Activated CD8-positive, alpha-beta T cell treated with anti-CD3 and anti-CD28 coated beads for 36 hours (primary cell): ENCODE data around the gene RALY. TPM values are rescaled to one million over a fixed set of nuclear protein-coding genes. Genes with fewer than 3 reads are reported as not detected.

ENCODE experiments used
- ATAC-seq: fragments of 200-7000 bp; cut with Tn5 transposase; one replicate; pipeline ENCODE4 v1.10.0; 2021; ENCODE audit warnings: mild to moderate bottlenecking, moderate library complexity
- CTCF ChIA-PET: fragments of 350-600 bp; sonication (Branson Sonifier 250); formaldehyde crosslinking; loops from one replicate; lab custom pipeline; 2021; ENCODE audit warnings: antibody characterized with exemption; lab: Charles Lee
- POLR2A ChIA-PET: fragments of 350-600 bp; sonication (Branson Sonifier 250); formaldehyde crosslinking; loops from one replicate; lab custom pipeline; 2021; ENCODE audit warnings: antibody characterized with exemption; lab: Charles Lee
- DNase-seq: peaks from one replicate; pipeline ENCODE4 v3.0.0-alpha.2; 2020
- H3K27ac Mint-ChIP-seq: one replicate; pipeline ENCODE4 v1.8.0; 2021; ENCODE audit warnings: mild to moderate bottlenecking, mixed read lengths
- H3K27me3 Mint-ChIP-seq: one replicate; pipeline ENCODE4 v1.8.0; 2021; ENCODE audit warnings: mixed read lengths
- H3K36me3 Mint-ChIP-seq: one replicate; pipeline ENCODE4 v1.8.0; 2021; ENCODE audit warnings: low read depth, mixed read lengths
- H3K4me1 Mint-ChIP-seq: one replicate; pipeline ENCODE4 v1.8.0; 2021; ENCODE audit warnings: low read depth, mixed read lengths
- H3K4me3 Mint-ChIP-seq: one replicate; pipeline ENCODE4 v1.8.0; 2021; ENCODE audit warnings: mild to moderate bottlenecking, moderate library complexity, mixed read lengths
- H3K9me3 Mint-ChIP-seq: one replicate; pipeline ENCODE4 v1.8.0; 2021; ENCODE audit warnings: mixed read lengths
- intact Hi-C: fragments of 100-400 bp; cut with micrococcal nuclease; formaldehyde crosslinking; loops from one replicate; pipeline ENCODE4 v1.10.0; 2022
- total RNA-seq, 2 experiments: library from RNA; stranded (reverse); gene quantifications; one replicate each; pipeline ENCODE4 v1.2.3, GENCODE V29; 2021
- TF ChIP-seq, protein P1 (sequence below): fragments of 200-600 bp; IDR thresholded peaks from one replicate; pipeline ENCODE4 v1.8.0; 2022; ENCODE audit warnings: antibody characterized with exemption, mild to moderate bottlenecking

The RALY gene
- total RNA-seq, 2 experiments from 2014 or later = 151 to 153 TPM

DNA sequence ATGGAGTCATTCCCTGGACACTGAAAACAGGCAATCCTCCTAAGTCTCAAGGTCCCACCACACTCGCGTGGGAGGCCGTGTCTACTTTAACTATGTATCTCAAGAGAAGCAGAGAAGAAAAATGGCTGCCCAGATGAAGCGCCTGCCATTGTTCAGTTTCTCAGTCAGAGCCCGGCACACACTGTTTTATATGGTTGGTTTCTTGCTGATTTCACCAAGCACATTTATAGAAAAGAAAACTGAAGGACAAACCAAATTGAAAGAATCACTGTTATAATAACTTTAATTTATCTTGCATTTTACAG is 95.4 kb downstream of the RALY start:
- H3K36me3 Mint-ChIP-seq = peaks cover 69% of the 10 kb centered on the region
- peak overlapping the region; percentile 71 for H3K27ac Mint-ChIP-seq
- H3K4me3 Mint-ChIP-seq = no peak overlapping the region
- POLR2A ChIA-PET = interaction anchor here (5.4 kb wide), 1 partner anchor 15 kb away, joined by 22 read pairs; no protein-coding TSS in a partner anchor
- intact Hi-C loops = no loop called here
- peaks cover 21% of the 10 kb centered on the region for H3K4me1 Mint-ChIP-seq
- no peak for ATAC-seq
- no peak for DNase-seq
- H3K9me3 Mint-ChIP-seq = no peaks in the 10 kb centered on the region
- no peaks in the 10 kb centered on the region for H3K27me3 Mint-ChIP-seq
- TF ChIP-seq, protein P1, sequence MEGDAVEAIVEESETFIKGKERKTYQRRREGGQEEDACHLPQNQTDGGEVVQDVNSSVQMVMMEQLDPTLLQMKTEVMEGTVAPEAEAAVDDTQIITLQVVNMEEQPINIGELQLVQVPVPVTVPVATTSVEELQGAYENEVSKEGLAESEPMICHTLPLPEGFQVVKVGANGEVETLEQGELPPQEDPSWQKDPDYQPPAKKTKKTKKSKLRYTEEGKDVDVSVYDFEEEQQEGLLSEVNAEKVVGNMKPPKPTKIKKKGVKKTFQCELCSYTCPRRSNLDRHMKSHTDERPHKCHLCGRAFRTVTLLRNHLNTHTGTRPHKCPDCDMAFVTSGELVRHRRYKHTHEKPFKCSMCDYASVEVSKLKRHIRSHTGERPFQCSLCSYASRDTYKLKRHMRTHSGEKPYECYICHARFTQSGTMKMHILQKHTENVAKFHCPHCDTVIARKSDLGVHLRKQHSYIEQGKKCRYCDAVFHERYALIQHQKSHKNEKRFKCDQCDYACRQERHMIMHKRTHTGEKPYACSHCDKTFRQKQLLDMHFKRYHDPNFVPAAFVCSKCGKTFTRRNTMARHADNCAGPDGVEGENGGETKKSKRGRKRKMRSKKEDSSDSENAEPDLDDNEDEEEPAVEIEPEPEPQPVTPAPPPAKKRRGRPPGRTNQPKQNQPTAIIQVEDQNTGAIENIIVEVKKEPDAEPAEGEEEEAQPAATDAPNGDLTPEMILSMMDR = no peak
- CTCF ChIA-PET = no interaction called here

DNA sequence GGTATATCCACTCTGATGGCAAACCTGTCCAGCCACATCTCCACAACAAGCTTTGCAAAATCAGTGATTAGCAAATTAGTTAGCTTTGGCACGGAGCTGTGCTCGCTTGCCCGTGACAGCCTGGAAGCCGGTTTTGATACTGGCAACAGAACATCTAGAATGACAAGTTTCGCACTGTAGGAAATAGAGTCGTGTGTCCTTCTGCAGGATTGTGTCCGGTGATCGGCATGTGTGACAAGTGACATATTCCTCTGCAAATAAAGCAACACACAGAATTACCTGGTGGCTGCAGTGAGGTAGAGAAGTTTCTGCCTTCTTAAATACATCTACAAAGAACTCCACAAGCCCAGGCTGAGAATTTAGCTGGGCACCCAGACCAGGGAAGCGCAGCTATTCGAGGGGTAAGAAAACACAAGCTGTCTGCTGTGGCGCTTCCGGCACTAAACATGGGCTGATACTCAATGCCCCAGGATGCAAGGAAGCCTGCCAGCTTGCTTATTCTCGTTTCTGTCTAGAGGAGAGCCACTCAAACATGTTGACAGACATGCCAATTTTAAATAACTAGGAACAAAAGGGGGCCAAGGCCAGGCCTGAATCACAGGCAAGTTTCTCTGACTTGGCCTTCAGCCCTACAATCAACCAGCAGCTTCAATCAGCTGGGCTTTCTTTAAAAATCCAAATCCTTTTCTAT is 96.1 kb downstream of the RALY start:
- Mint-ChIP-seq H3K36me3 (peaks cover 71% of the 10 kb centered on the region), H3K27me3 (no peaks in the 10 kb centered on the region), H3K4me1 (peaks cover 21% of the 10 kb centered on the region), H3K27ac (no peak overlapping the region), H3K4me3 (no peak overlapping the region), H3K9me3 (no peaks in the 10 kb centered on the region)
- DNase-seq (no peak), ATAC-seq (no peak)
- TF ChIP-seq, protein P1 = no peak
- intact Hi-C loops = no loop called here
- ChIA-PET CTCF (interaction anchor here (0.9 to 1.0 kb wide), 2 partner anchors 11 to 155 kb away, joined by 3 to 5 read pairs; no protein-coding TSS in a partner anchor), POLR2A (interaction anchor here (5.4 kb wide), 1 partner anchor 14 kb away, joined by 22 read pairs; no protein-coding TSS in a partner anchor)

DNA sequence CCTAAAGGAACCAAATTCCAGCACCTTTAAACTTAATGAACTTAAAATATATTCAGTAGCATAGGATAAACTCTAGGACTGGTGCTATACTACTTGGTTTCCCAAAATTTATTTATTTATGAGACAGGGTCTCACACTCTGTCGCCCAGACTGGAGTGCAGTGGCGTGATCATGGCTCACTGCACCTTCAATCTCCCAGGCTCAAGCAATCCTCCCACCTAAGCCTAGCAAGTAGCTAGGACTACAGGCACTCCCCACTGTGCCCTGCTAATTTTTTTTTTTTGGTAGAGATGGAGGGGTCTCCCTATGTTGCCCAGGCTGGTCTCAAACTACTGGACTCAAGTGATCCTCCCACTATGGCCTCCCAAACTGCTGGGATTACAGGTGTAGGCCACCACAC is 96.9 kb downstream of the RALY start:
- TF ChIP-seq, protein P1 = no peak
- DNase-seq (no peak), ATAC-seq (no peak)
- H3K27ac Mint-ChIP-seq = no peak overlapping the region
- H3K4me1 Mint-ChIP-seq = peaks cover 21% of the 10 kb centered on the region
- no peaks in the 10 kb centered on the region for H3K27me3 Mint-ChIP-seq
- ChIA-PET CTCF (interaction anchor here (0.9 to 1.0 kb wide), 2 partner anchors 10 to 156 kb away, joined by 3 to 5 read pairs; no protein-coding TSS in a partner anchor), POLR2A (interaction anchor here (5.4 kb wide), 1 partner anchor 14 kb away, joined by 22 read pairs; no protein-coding TSS in a partner anchor)
- peaks cover 71% of the 10 kb centered on the region for H3K36me3 Mint-ChIP-seq
- H3K9me3 Mint-ChIP-seq = no peaks in the 10 kb centered on the region
- no peak overlapping the region for H3K4me3 Mint-ChIP-seq
- intact Hi-C loops = no loop called here

DNA sequence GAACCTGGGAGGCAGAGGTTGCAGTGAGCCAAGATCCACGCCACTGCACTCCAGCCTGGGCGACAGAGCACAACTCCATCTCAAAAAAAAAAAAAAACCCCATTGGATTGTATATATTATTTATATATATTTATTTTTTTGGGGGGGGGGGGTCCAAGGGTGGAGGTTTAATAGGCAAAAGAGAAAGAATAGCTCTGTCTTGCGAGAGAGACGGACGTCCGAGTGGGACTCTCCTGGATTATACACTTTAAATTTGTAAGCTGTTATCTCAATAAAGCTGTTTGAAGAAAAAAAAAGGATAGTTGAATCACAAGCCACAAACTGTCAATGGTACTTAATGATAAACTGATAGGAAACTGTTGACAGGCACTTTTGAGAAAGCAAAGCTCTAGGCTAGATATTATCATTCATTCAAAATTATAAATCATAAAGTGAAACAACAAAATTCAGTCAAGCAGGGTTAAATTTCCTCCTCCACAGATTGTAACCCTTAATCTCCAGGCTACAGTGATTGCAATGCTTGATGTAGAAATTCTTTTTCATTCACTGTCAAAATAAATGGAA is 98.0 kb downstream of the RALY start:
- H3K9me3 Mint-ChIP-seq = no peaks in the 10 kb centered on the region
- no peak overlapping the region for H3K4me3 Mint-ChIP-seq
- no peak for DNase-seq
- ChIA-PET POLR2A (interaction anchor here (0.6 to 5.4 kb wide), 5 partner anchors 9 to 39 kb away, joined by 3 to 22 read pairs (median 4); partner anchors contain the start of gene EIF2S2), CTCF (interaction anchor here (0.7 to 0.9 kb wide), 2 partner anchors 22 to 50 kb away, joined by 3 to 6 read pairs; no protein-coding TSS in a partner anchor)
- H3K27me3 Mint-ChIP-seq = no peaks in the 10 kb centered on the region
- ATAC-seq = no peak
- intact Hi-C loops = no loop called here
- H3K4me1 Mint-ChIP-seq = peaks cover 25% of the 10 kb centered on the region
- H3K27ac Mint-ChIP-seq = peak overlapping the region; percentile 25
- TF ChIP-seq, protein P1 = no peak
- peaks cover 80% of the 10 kb centered on the region for H3K36me3 Mint-ChIP-seq

DNA sequence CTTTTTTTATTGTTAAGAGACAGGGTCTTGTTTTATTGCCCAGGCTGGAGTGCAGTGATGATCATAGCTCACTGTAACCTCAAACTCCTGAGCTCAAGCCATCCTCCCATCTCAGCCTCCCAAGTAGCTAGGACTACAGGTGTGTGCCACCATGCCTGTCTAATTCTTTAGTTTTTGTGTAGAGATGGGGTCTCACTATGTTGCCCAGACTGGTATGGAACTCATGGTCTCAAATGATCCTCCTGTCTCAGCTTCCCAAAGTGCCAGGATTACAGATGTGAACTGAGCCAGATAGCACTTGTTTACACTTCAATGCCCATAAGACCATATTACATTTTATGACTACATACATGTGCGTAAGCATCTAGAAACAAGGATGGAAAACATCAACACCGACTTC is 100.2 kb downstream of the RALY start:
- ATAC-seq = no peak
- ChIA-PET CTCF (interaction anchor here (1.0 to 1.4 kb wide), 2 partner anchors 26 to 164 kb away, joined by 3 read pairs; no protein-coding TSS in a partner anchor), POLR2A (interaction anchor here (1.1 to 5.4 kb wide), 2 partner anchors 10 to 17 kb away, joined by 3 to 22 read pairs; no protein-coding TSS in a partner anchor)
- DNase-seq = no peak
- H3K27me3 Mint-ChIP-seq = no peaks in the 10 kb centered on the region
- intact Hi-C loops = no loop called here
- TF ChIP-seq, protein P1 = no peak
- no peak overlapping the region for H3K27ac Mint-ChIP-seq
- H3K36me3 Mint-ChIP-seq = peaks cover 77% of the 10 kb centered on the region
- H3K4me1 Mint-ChIP-seq = peaks cover 15% of the 10 kb centered on the region
- H3K9me3 Mint-ChIP-seq = no peaks in the 10 kb centered on the region
- no peak overlapping the region for H3K4me3 Mint-ChIP-seq
